GM19023 (cell line): ENCODE measurements around the gene PRKCE.
A peak's percentile ranks its signal among the peaks of the same experiment; 100 is the strongest.
"Not testable (repeated sequence)": the region's sequence is repeated elsewhere in the genome, so short reads cannot be mapped to it uniquely, and the experiment has no call there.

Experiments used
- ATAC-seq: cut with Tn5 transposase; IDR thresholded peaks from one replicate; pipeline ENCODE4 v1.9.1; 2021; ENCODE audit warnings: mild to moderate bottlenecking, moderate library complexity; ENCODE audit not compliant: unreplicated experiment

The PRKCE gene

GRCh38 chr2:45901468-45902032 lies 250.1 kb downstream of the PRKCE start:
- no peak for ATAC-seq

DNA sequence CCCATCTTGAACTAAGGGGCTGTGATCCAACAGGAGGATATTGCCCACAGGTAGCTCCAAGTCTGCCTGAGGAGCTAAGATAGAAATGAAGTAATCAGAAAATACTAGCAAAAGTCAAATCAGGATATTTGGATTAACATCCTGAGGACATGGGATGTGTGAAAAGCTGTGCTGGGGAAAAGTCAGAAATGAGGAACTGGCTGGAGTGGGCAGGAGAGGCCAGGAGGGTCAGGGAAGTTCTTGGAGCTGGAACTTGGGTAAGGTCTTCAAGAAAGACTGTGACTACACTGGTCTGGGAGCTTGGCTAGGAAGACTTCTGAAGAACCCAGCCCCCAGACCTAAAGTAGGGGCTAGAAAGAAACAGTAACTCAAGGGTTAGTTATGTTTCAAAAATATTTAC lies 250.9 kb downstream of the PRKCE start:
- no peak for ATAC-seq

DNA sequence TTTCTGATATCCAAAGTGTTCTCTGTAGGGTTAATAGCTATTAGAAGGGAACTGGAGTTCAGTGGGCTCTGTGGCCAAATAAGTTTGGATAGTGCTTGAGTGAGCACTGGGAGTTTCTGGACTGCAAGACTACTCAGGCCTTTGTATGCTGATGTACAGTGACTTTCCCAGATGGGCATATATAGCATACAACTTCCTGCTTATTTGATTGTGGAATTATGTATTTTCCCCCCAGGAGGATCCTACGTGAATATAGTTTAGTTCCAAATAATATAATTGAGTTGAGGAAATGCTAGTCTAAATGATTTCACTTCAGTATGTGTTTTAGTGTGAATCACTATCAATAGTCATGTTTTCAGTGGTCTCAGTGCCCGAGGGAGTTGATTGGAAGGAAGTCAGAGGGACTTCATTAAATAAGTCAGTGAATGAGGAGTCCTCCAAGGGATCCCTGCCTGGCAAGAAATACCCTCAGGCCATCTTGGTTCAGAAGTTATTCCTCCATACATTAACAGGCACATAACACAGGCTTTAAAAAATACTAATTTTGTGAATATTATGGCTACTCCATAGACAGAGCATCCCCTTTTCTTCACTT lies 251.4 kb downstream of the PRKCE start:
- no peak for ATAC-seq

- ATAC-seq: no peak
Measured at GRCh38 chr2:45904267-45904945, 252.9 kb downstream of the PRKCE start.

DNA sequence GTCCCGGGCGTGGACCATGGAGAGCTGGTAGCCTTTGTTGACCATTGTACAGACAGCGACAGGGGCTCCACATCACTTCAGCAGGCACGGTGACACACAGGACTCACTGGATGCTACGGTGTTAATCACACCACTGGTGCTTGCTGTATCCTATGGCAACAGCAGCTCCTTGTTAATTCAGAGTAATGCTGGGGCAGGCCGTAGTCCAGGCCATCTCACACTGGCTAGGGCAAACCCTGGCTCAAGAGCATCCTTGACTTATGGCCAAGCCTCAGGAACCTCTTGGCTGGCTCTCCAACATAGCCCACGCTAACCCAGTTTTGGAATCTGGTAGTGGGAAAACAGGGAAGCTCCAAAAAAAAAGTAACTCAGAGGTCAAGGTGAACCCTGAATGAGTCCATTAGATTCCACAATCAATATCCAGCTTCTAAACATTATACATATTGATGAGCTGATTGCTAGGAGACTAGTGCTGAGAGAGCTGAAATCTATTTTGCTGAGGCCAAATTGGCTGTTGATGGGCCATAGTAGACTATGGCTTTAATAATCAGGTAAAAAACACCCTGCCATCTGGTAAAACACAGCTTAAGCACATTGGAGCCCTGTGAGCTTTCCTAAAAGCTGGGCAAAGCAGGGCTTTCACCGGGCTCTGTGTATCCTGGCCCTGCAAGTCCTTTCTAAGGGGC lies 253.6 kb downstream of the PRKCE start:
- ATAC-seq: no peak

- ATAC-seq: no peak
Measured at GRCh38 chr2:45905632-45905958, 254.1 kb downstream of the PRKCE start.

GRCh38 chr2:45907592-45907991 lies 256.1 kb downstream of the PRKCE start:
- ATAC-seq: no peak

DNA sequence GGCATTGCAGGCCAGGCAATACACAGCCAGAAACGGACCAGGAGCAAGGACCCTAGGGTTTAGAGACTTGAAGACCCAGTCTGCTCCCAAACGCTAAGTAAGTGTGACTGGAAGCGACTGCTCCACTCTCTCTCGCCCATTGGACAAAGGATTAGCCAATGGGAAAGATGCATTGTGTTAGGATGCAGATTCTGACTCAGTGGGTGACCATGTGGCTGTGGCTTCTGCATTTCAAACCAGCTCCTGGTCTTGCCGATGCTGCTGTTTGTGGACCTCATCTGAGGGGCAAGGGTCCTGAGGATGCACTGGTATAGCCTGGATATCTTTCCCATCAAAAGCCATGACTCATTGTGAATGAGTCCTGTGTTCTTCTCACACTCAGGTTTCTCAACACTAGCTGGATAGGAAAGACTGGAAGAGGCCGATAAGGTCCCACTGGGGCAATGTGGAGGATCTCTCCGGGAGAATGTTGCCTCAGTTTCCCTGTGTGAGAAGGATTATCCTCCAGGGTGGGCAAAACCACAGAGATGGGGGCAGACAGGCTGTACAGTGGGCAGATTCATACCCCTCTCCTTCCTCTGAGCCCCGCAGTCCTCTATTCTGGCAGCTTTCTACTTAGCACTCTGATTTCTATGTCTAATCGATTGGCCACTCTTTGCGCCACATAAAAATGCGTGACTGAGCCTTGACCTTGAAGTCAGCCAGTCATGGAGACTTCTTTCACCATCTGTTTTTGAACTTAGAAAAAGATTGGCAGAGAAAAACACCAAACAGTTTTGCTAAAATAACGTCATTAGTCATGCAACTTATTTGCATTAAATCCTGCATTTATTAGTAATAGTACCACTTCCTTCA lies 257.1 kb downstream of the PRKCE start:
- ATAC-seq: no peak

GRCh38 chr2:45909171-45909565 lies 257.7 kb downstream of the PRKCE start:
- no peak for ATAC-seq

- peak; percentile 62 for ATAC-seq
Measured at GRCh38 chr2:45909677-45910191, 258.3 kb downstream of the PRKCE start.

DNA sequence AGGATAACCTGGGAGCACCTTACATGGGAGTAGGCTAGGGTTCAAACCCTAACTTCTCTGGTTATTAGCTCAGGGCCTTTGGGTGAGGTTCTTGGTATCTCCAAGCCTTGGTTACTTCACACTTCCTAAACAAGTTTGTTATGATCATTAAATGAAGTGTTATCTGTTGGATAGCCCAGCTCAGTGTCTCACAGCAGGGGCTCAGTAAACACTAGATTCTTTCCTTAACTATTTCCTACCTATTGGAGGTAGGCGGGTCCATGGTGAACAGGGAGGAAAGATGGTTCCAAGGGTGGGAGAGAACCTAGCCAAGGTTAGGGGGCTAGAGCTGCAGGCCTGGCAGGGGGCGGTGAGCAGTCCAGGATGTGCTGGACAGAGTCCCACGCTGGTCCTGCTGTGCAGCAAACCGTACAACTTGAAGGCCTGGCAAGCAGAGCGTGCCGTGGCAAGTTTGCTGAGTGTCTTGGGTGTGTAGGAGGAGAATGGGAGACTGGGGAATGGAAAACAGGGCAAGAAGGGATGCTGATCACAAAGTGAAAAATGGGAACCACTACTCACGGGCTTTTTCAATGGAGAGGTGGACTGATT lies 259.1 kb downstream of the PRKCE start:
- ATAC-seq: no peak

DNA sequence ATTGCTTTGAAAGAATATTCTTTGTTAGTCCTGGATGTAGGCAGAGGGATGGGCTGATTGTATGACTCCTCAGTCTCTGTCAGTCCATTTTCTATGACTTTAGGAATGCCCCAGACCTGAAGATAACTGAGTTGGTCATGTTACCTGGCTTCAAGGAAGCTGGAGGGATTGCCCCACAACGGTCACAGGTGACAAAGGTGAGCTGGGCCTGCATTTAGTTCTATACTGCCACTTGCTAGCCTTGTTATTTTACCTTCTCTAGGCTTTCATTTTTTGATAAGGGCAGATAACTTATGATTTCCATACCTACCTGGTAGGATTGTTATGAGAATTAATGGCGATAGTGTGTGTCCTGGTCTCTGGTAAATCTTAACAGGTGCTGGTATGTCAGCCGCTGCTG lies 260.1 kb downstream of the PRKCE start:
- ATAC-seq: no peak

DNA sequence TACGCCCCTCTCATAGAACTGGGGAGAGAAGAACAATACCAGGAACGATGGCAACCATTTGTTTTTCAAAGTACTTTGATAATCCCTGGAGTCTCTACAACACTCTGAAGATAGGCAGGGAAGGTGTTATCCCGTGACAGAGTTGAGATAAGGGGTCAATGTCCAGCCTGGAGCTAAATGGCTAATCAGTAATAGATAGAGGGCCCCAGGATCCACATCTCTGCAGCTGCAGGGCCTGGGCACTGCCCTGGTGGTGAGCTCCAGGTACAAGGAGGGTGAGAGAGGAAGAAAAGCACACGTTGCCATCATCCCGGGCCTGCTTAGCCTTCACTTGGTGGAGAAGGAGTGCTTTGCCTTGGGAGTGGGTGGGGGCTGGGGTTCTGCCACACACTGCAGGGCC lies 260.6 kb downstream of the PRKCE start:
- ATAC-seq: no peak

DNA sequence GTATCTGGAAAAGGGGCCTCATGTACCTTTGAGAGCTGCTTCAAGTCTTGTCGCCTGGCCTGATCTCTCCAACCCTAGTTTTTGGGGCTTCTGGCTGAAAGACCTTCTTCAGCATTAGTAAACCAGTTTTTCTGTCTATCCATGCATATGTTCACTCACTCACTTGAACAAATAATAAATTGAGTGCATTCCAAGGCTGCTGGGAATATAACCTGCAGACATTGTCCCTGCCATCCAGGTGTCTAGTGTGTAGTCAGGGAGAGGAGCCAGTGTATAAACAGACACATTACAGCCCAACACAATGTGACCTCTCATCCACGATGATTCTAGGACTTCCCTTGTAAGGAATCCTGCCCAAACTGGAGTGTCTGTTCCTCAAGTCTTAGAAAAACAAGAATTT lies 262.1 kb downstream of the PRKCE start:
- no peak for ATAC-seq

DNA sequence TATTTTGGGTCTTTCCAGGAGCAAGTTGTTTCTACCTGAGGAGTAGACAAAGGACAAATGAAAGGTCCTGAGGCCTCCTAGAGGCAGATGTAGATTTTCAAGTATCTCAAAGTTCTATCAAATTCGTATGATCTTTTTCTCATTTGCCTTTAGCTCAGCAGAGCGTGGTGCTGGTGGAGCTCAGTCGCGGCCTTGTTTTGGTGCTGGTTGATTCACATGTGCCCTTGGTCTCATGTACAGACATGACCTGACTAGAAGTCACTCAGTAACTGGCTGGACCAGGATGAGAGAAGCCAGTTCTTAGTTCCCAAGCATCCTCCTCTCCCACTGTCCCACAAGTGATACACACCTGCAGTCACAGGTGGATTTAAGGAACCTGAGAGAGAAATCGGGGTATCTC lies 264.0 kb downstream of the PRKCE start:
- no peak for ATAC-seq

- ATAC-seq: not testable (repeated sequence)
Measured at GRCh38 chr2:45917561-45918176, 266.2 kb downstream of the PRKCE start.

GRCh38 chr2:45918463-45919159 lies 267.1 kb downstream of the PRKCE start:
- ATAC-seq: no peak

DNA sequence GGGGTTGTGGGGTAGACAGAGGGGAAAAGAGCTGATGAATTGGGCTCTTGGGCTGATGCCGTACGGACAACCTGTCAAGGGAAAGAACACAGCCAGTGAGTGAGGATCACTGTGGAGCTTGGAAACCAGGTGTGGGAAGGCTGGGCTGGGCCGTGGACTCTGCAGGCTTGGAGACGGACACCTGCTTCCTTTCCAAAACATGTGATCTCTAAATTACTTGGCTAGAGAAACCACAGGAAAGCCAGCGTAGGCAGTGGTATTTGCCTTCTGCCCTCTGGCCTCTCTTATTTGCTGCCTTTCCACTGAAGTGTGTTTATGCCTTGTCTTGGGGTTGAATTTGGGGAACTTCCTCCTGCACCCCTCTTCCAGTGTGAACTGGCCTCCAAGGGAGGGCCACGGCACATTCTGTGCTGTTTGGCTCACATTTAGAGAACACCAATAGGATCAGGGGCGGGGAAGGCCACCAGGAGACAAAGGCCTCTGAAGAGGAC lies 267.7 kb downstream of the PRKCE start:
- peak; percentile 16 for ATAC-seq

GRCh38 chr2:45919711-45920111 lies 268.2 kb downstream of the PRKCE start:
- peak; percentile 43 for ATAC-seq
